IMR-90 (cell line): ENCODE measurements around the gene BTG4. TPM values are rescaled to one million over a fixed set of nuclear protein-coding genes. Genes with fewer than 3 reads are reported as not detected.

ENCODE experiments used
- ATAC-seq: fragments of 200-7000 bp; cut with Tn5 transposase; 2 replicates; pipeline ENCODE4 v1.9.1; 2020; ENCODE audit warnings: low read depth, mild to moderate bottlenecking, moderate library complexity
- BruUV-seq: library from RNA; stranded (reverse); fragments of 400-500 nt; replicated peaks from 2 replicates; lab custom pipeline; 2021; lab: Mats Ljungman, UMichigan
- CTCF ChIA-PET: fragments of 300-600 bp; formaldehyde crosslinking; extraction: SDS; loops from one replicate; lab custom pipeline; 2021; ENCODE audit warnings: antibody characterized with exemption; lab: Yijun Ruan, JAX
- POLR2A ChIA-PET: fragments of 300-600 bp; sonication (Branson Sonifier 250); formaldehyde crosslinking; loops from one replicate; lab custom pipeline; 2022; ENCODE audit warnings: antibody characterized with exemption; ENCODE audit not compliant: unreplicated experiment; lab: Charles Lee
- DNase-seq: peaks from one replicate; pipeline ENCODE4 v3.0.0; 2013
- H2AFZ ChIP-seq: replicated peaks from 2 replicates; pipeline ENCODE3; 2013; ENCODE audit warnings: low read length, mild to moderate bottlenecking; ENCODE audit not compliant: poor library complexity
- H2AK5ac ChIP-seq: 2 replicates; pipeline ENCODE4 v1.6.1; 2013; ENCODE audit warnings: low read depth, low read length, inconsistent platforms
- H2AK9ac ChIP-seq: replicated peaks from 2 replicates; pipeline ENCODE3; 2013; ENCODE audit warnings: mild to moderate bottlenecking, low read depth, low read length, moderate library complexity; ENCODE audit not compliant: poor library complexity
- H2BK120ac ChIP-seq: 2 replicates; pipeline ENCODE4 v1.6.1; 2013; ENCODE audit warnings: low read depth, low read length, inconsistent platforms
- H2BK15ac ChIP-seq: 3 replicates; pipeline ENCODE4 v1.6.1; 2013; ENCODE audit warnings: low read depth, low read length, inconsistent platforms
- H2BK20ac ChIP-seq: 2 replicates; pipeline ENCODE4 v1.6.1; 2013; ENCODE audit warnings: low read depth, mild to moderate bottlenecking, inconsistent platforms, low read length, moderate library complexity
- H2BK5ac ChIP-seq: 2 replicates; pipeline ENCODE4 v1.6.1; 2013; ENCODE audit warnings: mild to moderate bottlenecking, low read depth, low read length, inconsistent platforms; ENCODE audit not compliant: poor library complexity, severe bottlenecking
- H3K14ac ChIP-seq: replicated peaks from 2 replicates; pipeline ENCODE4 v1.6.1; 2013; ENCODE audit warnings: low read depth, low read length, inconsistent platforms
- H3K18ac ChIP-seq: 2 replicates; pipeline ENCODE4 v1.6.1; 2013; ENCODE audit warnings: low read depth, low read length, control low read depth
- H3K23ac ChIP-seq: 2 replicates; pipeline ENCODE4 v1.6.1; 2013; ENCODE audit warnings: low read depth, low read length, inconsistent platforms
- H3K27ac ChIP-seq: 2 replicates; pipeline ENCODE4 v1.5.1; 2013; ENCODE audit warnings: mild to moderate bottlenecking, control low read depth, low read length; ENCODE audit not compliant: insufficient read depth
- H3K27me3 ChIP-seq: 2 replicates; pipeline ENCODE4 v1.6.1; 2013; ENCODE audit warnings: low read length; ENCODE audit not compliant: control insufficient read depth, insufficient read depth
- H3K36me3 ChIP-seq: 2 replicates; pipeline ENCODE4 v1.6.1; 2013; ENCODE audit warnings: low read length, mixed read lengths; ENCODE audit not compliant: control insufficient read depth, insufficient read depth
- H3K4ac ChIP-seq: 2 replicates; pipeline ENCODE4 v1.6.1; 2013; ENCODE audit warnings: low read depth, low read length, inconsistent platforms
- H3K4me1 ChIP-seq: 2 replicates; pipeline ENCODE4 v1.6.1; 2013; ENCODE audit warnings: low read length, mixed read lengths; ENCODE audit not compliant: control insufficient read depth, insufficient read depth
- H3K4me2 ChIP-seq: 2 replicates; pipeline ENCODE4 v1.6.1; 2013; ENCODE audit warnings: low read depth, mild to moderate bottlenecking, control low read depth, low read length, moderate library complexity
- H3K4me3 ChIP-seq: 2 replicates; pipeline ENCODE4 v1.5.1; 2013; ENCODE audit warnings: low read depth, mild to moderate bottlenecking, control low read depth, low read length, moderate library complexity; ENCODE audit not compliant: insufficient read depth
- H3K56ac ChIP-seq: 2 replicates; pipeline ENCODE4 v1.6.1; 2013; ENCODE audit warnings: low read length, inconsistent platforms; ENCODE audit not compliant: insufficient read depth; ENCODE audit errors: extremely low read depth
- H3K79me1 ChIP-seq, 2 experiments: 2 replicates each; pipeline ENCODE4 v1.6.1; 2013; ENCODE audit warnings: low read length in 2 of 2, inconsistent platforms in 1 of 2, low read depth in 1 of 2
- H3K9ac ChIP-seq: 2 replicates; pipeline ENCODE4 v1.6.1; 2013; ENCODE audit warnings: low read depth, low read length, control low read depth
- H3K9me1 ChIP-seq: 2 replicates; pipeline ENCODE4 v1.6.1; 2013; ENCODE audit warnings: low read length, inconsistent platforms; ENCODE audit not compliant: insufficient read depth
- H3K9me3 ChIP-seq: 2 replicates; pipeline ENCODE4 v1.6.1; 2013; ENCODE audit warnings: low read length; ENCODE audit not compliant: control insufficient read depth, insufficient read depth
- H4K20me1 ChIP-seq: 2 replicates; pipeline ENCODE4 v1.6.1; 2013; ENCODE audit warnings: low read length, inconsistent platforms; ENCODE audit not compliant: insufficient read depth
- H4K5ac ChIP-seq: 2 replicates; pipeline ENCODE4 v1.6.1; 2013; ENCODE audit warnings: mild to moderate bottlenecking, low read depth, low read length, control low read depth
- H4K8ac ChIP-seq, 2 experiments: 2 replicates each; pipeline ENCODE4 v1.6.1; 2013; ENCODE audit warnings: low read depth in 2 of 2, low read length in 2 of 2, control low read depth in 1 of 2, inconsistent platforms in 1 of 2
- H4K91ac ChIP-seq: 2 replicates; pipeline ENCODE4 v1.6.1; 2013; ENCODE audit warnings: low read depth, low read length, inconsistent platforms; ENCODE audit not compliant: insufficient read depth
- MAFK ChIP-seq: IDR thresholded peaks from 2 replicates; pipeline ENCODE4 v1.6.1; 2012; ENCODE audit warnings: low read depth, low read length, improper control_type of control experiment
- MXI1 ChIP-seq: IDR thresholded peaks from 2 replicates; pipeline ENCODE4 v1.6.1; 2012; ENCODE audit warnings: low read depth, mild to moderate bottlenecking, low read length, moderate library complexity, borderline replicate concordance
- WGBS, 2 experiments: methylation state at CpG; one replicate each; pipeline versions ENCODE4 v1.1.5 to v1.1.7; 2013; ENCODE audit warnings: missing lambda C conversion rate in 2 of 2; ENCODE audit not compliant: insufficient read length in 1 of 2; ENCODE audit errors: extremely low coverage in 2 of 2; 5-methylcytosine and 5-hydroxymethylcytosine counted together
- dilution Hi-C: fragments of 300-500 bp; cut with HindIII; formaldehyde crosslinking; loops from one replicate; pipeline ENCODE4 v1.14.3; 2018; ENCODE audit warnings: low sequenced_read_pairs; ENCODE audit not compliant: unreplicated experiment
- in situ Hi-C: fragments of 300-500 bp; cut with MboI; formaldehyde crosslinking; loops from 3 replicates; pipeline ENCODE4 v1.14.3; 2019; ENCODE audit warnings: low sequenced_read_pairs, inconsistent platforms, mixed read lengths
- intact Hi-C: fragments of 100-400 bp; cut with micrococcal nuclease; formaldehyde crosslinking; loops from 2 replicates; pipeline ENCODE4 v1.10.0; 2022
- polyA plus RNA-seq, 3 experiments: library from polyadenylated mRNA; depleted of rRNA; stranded (reverse); fragments of >200 nt; gene quantifications; 2 replicates each; pipeline ENCODE4 v1.2.3, GENCODE V29; 2012; ENCODE audit warnings: low replicate concordance in 1 of 3
- total RNA-seq: library from RNA; depleted of rRNA; stranded (reverse); fragments of >200 nt; gene quantifications from 2 replicates; pipeline ENCODE4 v1.2.3, GENCODE V29; 2012

Gene BTG4
- total and polyA plus RNA-seq, 2 of the 4 experiments (the other 2 are of a cell fraction) = not detected

- H3K23ac ChIP-seq = no peak overlapping the region
- no peak overlapping the region for H2BK15ac ChIP-seq
- intact Hi-C loops = no loop called here
- peaks cover 3% of the 10 kb centered on the region; the same call in 1 of the 2 replicates for H3K4me1 ChIP-seq
- DNase-seq (no peak), ATAC-seq (no peak)
- TF ChIP-seq MAFK (peak; percentile 84), MXI1 (no peak)
- no peak overlapping the region for H2BK20ac ChIP-seq
- POLR2A ChIA-PET = no interaction called here
- H3K14ac ChIP-seq = no peak overlapping the region
- no CpG with 5 or more reads among the region's 1 CpG for WGBS, 2 experiments
- no peak overlapping the region for H4K91ac ChIP-seq
- no peaks in the 10 kb centered on the region for H3K36me3 ChIP-seq
- dilution Hi-C loops = no loop called here
- H3K79me1 ChIP-seq = no peaks in the 10 kb centered on the region
- CTCF ChIA-PET = no interaction called here
- no TSS peak for BruUV-seq
- H3K4me3 ChIP-seq = no peak overlapping the region
- no peak overlapping the region for H3K27ac ChIP-seq
- no peaks in the 10 kb centered on the region for H4K20me1 ChIP-seq
- no peak overlapping the region for H3K4ac ChIP-seq
- no peak overlapping the region for H2AK9ac ChIP-seq
- no peak overlapping the region for H2BK120ac ChIP-seq
- no peak overlapping the region for H3K56ac ChIP-seq
- H4K8ac ChIP-seq = no peak overlapping the region
- no peaks in the 10 kb centered on the region for H3K9me3 ChIP-seq
- in situ Hi-C loops = no loop called here
- H2AFZ ChIP-seq = no peak overlapping the region
- H3K4me2 ChIP-seq = no peak overlapping the region
- H4K5ac ChIP-seq = no peak overlapping the region
- H3K27me3 ChIP-seq = no peaks in the 10 kb centered on the region
- peak overlapping the region; percentile 23 for H2BK5ac ChIP-seq
- no peak overlapping the region for H3K9ac ChIP-seq
- no peak overlapping the region for H3K18ac ChIP-seq
- peaks cover 10% of the 10 kb centered on the region for H3K9me1 ChIP-seq
- H2AK5ac ChIP-seq = no peak overlapping the region
These were observed 15.1 kb upstream of the BTG4 start for GRCh38 chr11:111527279-111527678.
